Stimulated activated CD4-positive, alpha-beta T cell treated with anti-CD3 and anti-CD28 coated beads, Interleukin-15, amount 100 ng/mL, for 24 hours (primary cell): ENCODE measurements around the gene SLC29A3.
"Not testable (repeated sequence)": the region's sequence is repeated elsewhere in the genome, so short reads cannot be mapped to it uniquely, and the experiment has no call there.

Experiments
- DNase-seq: peaks from one replicate; pipeline ENCODE4 v3.0.0-alpha.2; 2020

SLC29A3 gene

GRCh38 chr10:71349406-71349805, 30.3 kb downstream of the SLC29A3 start:
- no peak for DNase-seq

- DNase-seq: no peak
These were observed 32.0 kb downstream of the SLC29A3 start for GRCh38 chr10:71351087-71351486.

GRCh38 chr10:71351628-71352319, 32.7 kb downstream of the SLC29A3 start:
- DNase-seq: no peak

GRCh38 chr10:71353639-71354038, 34.6 kb downstream of the SLC29A3 start:
- DNase-seq: no peak

- DNase-seq: no peak
These were observed 35.7 kb downstream of the SLC29A3 start for GRCh38 chr10:71354776-71355175.

GRCh38 chr10:71355886-71356285, 36.8 kb downstream of the SLC29A3 start:
- no peak for DNase-seq

- DNase-seq: no peak
These were observed 38.8 kb downstream of the SLC29A3 start for GRCh38 chr10:71357792-71358265.

GRCh38 chr10:71358277-71358676, 39.2 kb downstream of the SLC29A3 start:
- DNase-seq: no peak

GRCh38 chr10:71358906-71359305, 39.8 kb downstream of the SLC29A3 start:
- not testable (repeated sequence) for DNase-seq

- DNase-seq: no peak
These were observed 40.4 kb downstream of the SLC29A3 start for GRCh38 chr10:71359364-71360046.

- no peak for DNase-seq
These were observed 41.7 kb downstream of the SLC29A3 start for GRCh38 chr10:71360735-71361134.

- DNase-seq: no peak
These were observed 42.5 kb downstream of the SLC29A3 start for GRCh38 chr10:71361581-71361980.

GRCh38 chr10:71362141-71362540, 43.1 kb downstream of the SLC29A3 start:
- DNase-seq: no peak

- DNase-seq: no peak
These were observed 44.9 kb downstream of the SLC29A3 start for GRCh38 chr10:71363936-71364335.

GRCh38 chr10:71365366-71365765, 46.3 kb downstream of the SLC29A3 start:
- DNase-seq: no peak

GRCh38 chr10:71366690-71367089, 47.6 kb downstream of the SLC29A3 start:
- DNase-seq: no peak

- no peak for DNase-seq
These were observed 48.2 kb downstream of the SLC29A3 start for GRCh38 chr10:71367271-71367670.

- no peak for DNase-seq
These were observed 49.1 kb downstream of the SLC29A3 start for GRCh38 chr10:71368176-71368575.

- no peak for DNase-seq
These were observed 49.6 kb downstream of the SLC29A3 start for GRCh38 chr10:71368643-71369042.

- no peak for DNase-seq
These were observed 50.5 kb downstream of the SLC29A3 start for GRCh38 chr10:71369602-71370001.

GRCh38 chr10:71370031-71370430, 51.0 kb downstream of the SLC29A3 start:
- no peak for DNase-seq

GRCh38 chr10:71371750-71372166, 52.7 kb downstream of the SLC29A3 start:
- DNase-seq: no peak

GRCh38 chr10:71372882-71373495, 53.9 kb downstream of the SLC29A3 start:
- no peak for DNase-seq
